CD4-positive, alpha-beta T cell treated with Interleukin-4 for 4 hours (primary cell): ENCODE results near the gene PCNX3.
A peak's percentile ranks its signal among the peaks of the same experiment; 100 is the strongest.

Source experiments
- DNase-seq: peaks from one replicate; pipeline ENCODE4 v3.0.0-alpha.2; 2020

Gene PCNX3

GRCh38 chr11:65580756-65581155, 34.8 kb upstream of the PCNX3 start:
- DNase-seq: no peak

- DNase-seq: no peak
Measured at GRCh38 chr11:65581928-65582327, 33.6 kb upstream of the PCNX3 start.

DNA sequence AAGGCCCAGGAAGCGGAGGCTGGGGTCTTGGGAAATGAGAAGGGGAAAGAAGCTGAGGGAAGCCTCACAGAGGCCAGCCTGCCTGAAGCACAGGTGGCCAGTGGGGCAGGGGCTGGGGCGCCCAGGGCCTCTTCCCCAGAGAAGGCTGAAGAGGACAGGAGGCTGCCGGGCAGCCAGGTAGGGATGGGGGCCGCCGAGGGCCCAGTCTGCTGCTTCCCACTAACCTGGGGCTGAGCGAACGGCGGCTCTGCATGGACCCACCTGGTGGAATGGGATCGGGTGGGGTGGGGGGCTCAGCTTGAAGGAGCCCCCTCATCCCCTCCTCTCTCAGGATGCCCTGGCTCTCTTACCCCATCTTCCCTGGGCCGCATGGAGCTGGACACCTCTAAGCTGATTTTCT, 32.0 kb upstream of the PCNX3 start:
- no peak for DNase-seq

- DNase-seq: no peak
Measured at GRCh38 chr11:65584106-65584505, 31.5 kb upstream of the PCNX3 start.

GRCh38 chr11:65584723-65585171, 30.8 kb upstream of the PCNX3 start:
- no peak for DNase-seq

DNA sequence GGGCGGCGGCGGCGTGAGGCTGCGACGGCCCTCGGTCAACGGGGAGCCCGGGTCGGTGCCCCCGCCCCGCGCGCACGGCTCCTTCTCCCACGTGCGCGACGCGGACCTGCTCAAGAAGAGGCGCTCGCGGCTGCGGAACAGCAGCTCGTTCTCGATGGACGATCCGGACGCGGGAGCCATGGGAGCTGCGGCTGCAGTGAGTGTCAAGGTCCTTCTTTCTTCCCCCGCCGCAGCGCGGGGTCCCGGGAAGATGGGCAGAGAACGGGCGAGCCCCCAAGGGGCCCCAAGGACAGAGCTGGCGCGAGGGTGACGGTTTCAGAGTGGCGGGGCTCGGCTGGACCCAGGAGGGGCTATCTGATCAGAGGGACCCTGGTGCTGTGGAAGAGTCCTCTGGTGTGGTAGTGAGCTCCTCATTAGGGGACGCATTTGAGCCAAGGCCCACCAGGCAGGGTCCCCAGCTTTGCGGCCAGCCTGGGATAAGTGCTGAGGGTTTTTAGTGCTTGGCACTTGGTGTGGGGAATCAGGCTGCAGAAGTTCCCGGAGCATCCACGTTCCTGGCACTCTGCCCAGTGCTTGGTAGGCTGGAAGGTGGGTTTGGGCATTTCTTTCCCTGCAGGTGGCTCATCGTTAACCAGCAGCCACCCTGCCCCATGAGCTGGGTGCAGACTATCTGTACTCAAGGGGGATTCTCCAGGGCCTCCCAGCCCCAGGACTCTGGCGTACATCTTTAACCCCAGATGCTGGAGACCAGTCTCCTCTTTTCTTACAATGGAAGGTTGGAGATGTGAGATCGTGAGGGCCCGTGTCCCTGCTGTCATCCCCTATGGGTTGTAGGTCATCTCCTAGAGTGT, 30.0 kb upstream of the PCNX3 start:
- DNase-seq: no peak

DNA sequence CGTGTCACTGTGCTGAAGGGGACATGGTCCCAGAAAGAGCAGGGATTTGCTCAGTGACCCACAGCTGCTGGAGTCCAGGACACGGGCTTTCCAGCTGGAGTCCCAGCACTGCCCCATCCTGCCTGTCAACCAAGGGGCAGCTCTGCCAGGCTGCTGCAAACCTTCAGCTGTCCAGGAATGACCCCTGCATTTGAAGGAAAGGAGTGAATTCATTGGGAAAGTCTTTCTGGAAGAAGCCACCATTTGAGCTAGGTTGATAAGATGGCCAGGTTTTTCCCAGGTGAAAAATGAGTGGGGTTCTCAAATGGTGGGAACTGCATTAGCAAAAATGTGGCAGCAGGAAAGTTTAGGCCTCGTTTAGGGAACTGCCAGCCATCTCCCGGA, 29.3 kb upstream of the PCNX3 start:
- DNase-seq: no peak

DNA sequence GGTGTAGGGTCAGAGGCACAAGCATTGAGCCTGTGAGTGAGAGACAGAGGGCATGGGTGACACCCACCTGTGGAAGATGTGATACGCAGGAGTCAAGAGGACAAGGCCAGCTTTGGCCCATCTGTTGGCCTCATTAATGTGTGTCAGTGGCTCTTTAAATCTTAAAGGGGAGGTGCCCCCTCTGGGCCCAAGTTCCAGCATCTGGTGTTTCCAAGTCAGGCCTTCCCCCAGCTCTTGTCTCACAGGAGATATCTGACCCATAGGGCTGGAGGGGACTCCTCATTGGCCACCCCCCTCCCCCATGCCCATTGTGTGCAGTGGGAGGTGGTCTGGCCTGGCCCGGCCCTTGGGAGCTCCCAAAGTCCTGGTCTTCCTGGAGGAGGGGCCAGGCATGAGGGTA, 28.9 kb upstream of the PCNX3 start:
- DNase-seq: no peak

- peak; percentile 78 for DNase-seq
Measured at GRCh38 chr11:65588199-65589054, 27.1 kb upstream of the PCNX3 start.

GRCh38 chr11:65589444-65590239, 25.9 kb upstream of the PCNX3 start:
- no peak for DNase-seq

- DNase-seq: no peak
Measured at GRCh38 chr11:65590240-65590738, 25.3 kb upstream of the PCNX3 start.

- no peak for DNase-seq
Measured at GRCh38 chr11:65591939-65592857, 23.4 kb upstream of the PCNX3 start.

- DNase-seq: no peak
Measured at GRCh38 chr11:65592858-65593517, 22.6 kb upstream of the PCNX3 start.

DNA sequence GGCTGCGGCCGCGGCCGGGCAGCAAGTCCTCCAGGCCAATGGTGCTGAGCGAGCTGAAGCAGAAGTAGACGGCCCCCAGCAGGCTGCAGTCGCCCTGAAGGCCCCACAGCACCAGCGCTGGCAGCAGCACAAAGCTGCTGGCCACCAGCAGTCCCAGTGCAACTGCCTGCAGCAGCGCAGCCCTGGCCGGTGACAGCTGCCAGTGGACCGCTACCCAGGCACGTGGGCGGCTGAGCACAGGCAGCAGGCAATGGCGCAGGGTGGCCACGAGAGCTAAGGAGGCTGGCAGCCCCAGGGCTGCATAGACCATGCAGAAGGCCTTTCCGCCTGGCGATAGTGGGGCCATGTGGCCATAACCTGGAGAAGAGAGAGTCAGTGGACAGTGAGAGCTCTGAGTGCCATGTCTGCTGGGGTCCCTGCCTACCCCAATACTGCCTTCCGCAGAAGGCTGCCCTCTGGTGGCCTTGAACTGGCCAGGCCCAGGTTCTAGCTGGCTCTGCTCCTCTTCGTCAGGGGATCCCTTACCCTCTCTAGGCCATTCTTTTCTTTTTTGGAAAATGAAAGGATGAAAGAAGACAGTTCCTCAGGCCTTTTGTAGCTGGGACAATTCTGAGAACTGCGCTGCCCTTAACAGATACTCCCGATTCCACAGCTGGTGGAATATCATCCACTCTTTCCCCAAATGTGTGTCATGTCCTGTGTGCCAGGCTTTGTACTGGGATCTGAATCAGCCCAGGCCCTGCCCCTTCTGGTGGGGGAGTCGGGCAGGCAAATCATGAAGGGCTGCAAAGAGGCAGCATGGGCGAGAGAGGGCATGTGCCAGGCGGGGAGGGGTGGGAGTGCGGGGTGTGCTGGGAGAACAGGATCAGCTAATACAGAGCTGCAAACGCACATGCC, 21.8 kb upstream of the PCNX3 start:
- DNase-seq: peak; percentile 47

GRCh38 chr11:65595131-65595530, 20.4 kb upstream of the PCNX3 start:
- DNase-seq: no peak

- DNase-seq: no peak
Measured at GRCh38 chr11:65595543-65596281, 19.9 kb upstream of the PCNX3 start, which contains the start of gene KCNK7. Gene KCNK7, minus strand, starts transcription at chr11:65595800. Its CDS starts 28 bp downstream, at chr11:65595772.

GRCh38 chr11:65596520-65596919, 19.1 kb upstream of the PCNX3 start:
- no peak for DNase-seq

DNA sequence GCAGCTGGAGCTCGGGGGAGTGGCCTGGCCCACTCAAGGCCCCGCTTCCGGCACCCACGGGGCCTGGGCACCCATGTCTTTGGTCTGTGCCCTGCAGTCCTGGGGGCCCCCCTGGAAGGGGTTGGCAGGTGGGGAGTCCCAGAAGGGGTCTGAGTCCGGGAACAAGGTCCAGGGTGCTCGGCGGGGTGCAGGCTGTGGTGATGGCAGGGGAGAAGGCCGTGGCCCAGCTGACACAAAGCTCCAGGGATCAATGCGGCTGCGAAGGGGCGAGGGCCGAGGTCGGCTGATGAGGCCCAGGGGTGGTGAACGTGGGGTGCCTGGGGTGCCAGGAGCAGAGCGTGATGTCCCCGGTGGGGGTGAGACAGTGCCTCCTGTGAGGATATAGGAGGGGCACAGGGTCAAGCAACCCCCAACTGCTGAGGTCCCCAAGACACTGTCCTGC, 17.3 kb upstream of the PCNX3 start:
- no peak for DNase-seq
